ENCODE results near the gene NANOS2. TPM values are rescaled to one million over a fixed set of nuclear protein-coding genes. Genes with fewer than 3 reads are reported as not detected.

NANOS2 gene
- total and polyA plus RNA-seq, 2 of the 13 experiments (the other 11 are each of a cell fraction or from before 2014, with no cell fraction given) = not detected

DNA sequence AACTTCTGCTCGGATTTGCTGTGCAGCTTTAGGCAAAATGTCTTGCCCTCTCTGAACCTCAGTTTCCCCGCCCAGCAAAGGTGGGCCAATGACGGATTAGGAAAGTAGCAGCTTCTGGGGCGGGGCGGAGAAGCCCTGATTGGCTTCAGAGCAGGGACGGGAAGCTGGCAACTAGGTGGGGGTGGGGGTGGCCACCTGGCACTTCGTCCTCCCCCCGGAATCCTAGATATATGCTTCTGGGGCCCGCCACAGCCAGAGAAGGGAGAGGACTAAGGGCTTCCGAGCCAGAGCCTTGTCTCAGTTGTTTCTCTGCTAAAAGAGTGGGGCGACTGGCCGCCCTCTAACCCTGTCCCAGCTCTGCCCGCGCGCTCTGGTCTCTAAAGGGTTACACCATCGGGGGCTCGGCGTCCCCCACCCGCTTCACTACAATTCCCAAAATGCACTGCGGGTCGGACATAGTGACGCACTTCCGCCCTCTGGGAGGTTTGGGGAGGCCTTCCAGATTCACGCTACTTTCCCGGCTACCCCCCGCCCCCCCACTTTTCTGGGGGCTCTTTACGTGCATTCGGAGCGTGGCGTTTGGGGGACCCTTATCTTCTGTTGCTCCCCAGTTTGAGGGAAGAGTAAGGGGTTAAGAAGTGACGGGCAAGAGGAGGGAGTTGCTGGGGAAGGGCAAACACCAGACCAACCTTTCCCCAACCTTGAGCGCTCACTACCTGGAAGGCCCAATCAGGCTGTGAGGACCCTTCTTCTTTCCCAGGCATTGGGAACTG is 28.0 kb downstream of the NANOS2 start (continued):
- TF ChIP-seq ZNF256 (CRISPR knock-in tag; conservative IDR thresholded peaks at IDR 0.05) = no peak
- TF ChIP-seq AGO1 (IDR thresholded peaks at IDR 0.05; ENCODE audit: low read depth, low read length, poor library complexity, severe bottlenecking) = peak; percentile 95
- TF ChIP-seq, protein P1, sequence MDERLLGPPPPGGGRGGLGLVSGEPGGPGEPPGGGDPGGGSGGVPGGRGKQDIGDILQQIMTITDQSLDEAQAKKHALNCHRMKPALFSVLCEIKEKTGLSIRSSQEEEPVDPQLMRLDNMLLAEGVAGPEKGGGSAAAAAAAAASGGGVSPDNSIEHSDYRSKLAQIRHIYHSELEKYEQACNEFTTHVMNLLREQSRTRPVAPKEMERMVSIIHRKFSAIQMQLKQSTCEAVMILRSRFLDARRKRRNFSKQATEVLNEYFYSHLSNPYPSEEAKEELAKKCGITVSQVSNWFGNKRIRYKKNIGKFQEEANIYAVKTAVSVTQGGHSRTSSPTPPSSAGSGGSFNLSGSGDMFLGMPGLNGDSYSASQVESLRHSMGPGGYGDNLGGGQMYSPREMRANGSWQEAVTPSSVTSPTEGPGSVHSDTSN (CRISPR knock-in tag; IDR thresholded peaks at IDR 0.05) = no peak
- peak; percentile 86; the same call in 1 of the 2 replicates for TF ChIP-seq MEIS2 (CRISPR knock-in tag; IDR thresholded peaks at IDR 0.05)
- peak; percentile 85 for TF ChIP-seq ZBTB21 (CRISPR knock-in tag; IDR thresholded peaks at IDR 0.05)
- TF ChIP-seq, protein P2, sequence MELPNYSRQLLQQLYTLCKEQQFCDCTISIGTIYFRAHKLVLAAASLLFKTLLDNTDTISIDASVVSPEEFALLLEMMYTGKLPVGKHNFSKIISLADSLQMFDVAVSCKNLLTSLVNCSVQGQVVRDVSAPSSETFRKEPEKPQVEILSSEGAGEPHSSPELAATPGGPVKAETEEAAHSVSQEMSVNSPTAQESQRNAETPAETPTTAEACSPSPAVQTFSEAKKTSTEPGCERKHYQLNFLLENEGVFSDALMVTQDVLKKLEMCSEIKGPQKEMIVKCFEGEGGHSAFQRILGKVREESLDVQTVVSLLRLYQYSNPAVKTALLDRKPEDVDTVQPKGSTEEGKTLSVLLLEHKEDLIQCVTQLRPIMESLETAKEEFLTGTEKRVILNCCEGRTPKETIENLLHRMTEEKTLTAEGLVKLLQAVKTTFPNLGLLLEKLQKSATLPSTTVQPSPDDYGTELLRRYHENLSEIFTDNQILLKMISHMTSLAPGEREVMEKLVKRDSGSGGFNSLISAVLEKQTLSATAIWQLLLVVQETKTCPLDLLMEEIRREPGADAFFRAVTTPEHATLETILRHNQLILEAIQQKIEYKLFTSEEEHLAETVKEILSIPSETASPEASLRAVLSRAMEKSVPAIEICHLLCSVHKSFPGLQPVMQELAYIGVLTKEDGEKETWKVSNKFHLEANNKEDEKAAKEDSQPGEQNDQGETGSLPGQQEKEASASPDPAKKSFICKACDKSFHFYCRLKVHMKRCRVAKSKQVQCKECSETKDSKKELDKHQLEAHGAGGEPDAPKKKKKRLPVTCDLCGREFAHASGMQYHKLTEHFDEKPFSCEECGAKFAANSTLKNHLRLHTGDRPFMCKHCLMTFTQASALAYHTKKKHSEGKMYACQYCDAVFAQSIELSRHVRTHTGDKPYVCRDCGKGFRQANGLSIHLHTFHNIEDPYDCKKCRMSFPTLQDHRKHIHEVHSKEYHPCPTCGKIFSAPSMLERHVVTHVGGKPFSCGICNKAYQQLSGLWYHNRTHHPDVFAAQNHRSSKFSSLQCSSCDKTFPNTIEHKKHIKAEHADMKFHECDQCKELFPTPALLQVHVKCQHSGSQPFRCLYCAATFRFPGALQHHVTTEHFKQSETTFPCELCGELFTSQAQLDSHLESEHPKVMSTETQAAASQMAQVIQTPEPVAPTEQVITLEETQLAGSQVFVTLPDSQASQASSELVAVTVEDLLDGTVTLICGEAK (IDR thresholded peaks at IDR 0.05) = no peak
- TF ChIP-seq, protein P2 (CRISPR knock-in tag; IDR thresholded peaks at IDR 0.05) = peak; percentile 31; the same call in 1 of the 2 replicates
- no peak; the same call in 1 of the 2 replicates for TF ChIP-seq NR2F2 (IDR thresholded peaks at IDR 0.05; ENCODE audit: borderline replicate concordance, low read depth)
- peak; percentile 37; the same call in 1 of the 2 replicates for TF ChIP-seq FOXA3 (CRISPR knock-in tag; IDR thresholded peaks at IDR 0.05)
- TF ChIP-seq, protein P3, sequence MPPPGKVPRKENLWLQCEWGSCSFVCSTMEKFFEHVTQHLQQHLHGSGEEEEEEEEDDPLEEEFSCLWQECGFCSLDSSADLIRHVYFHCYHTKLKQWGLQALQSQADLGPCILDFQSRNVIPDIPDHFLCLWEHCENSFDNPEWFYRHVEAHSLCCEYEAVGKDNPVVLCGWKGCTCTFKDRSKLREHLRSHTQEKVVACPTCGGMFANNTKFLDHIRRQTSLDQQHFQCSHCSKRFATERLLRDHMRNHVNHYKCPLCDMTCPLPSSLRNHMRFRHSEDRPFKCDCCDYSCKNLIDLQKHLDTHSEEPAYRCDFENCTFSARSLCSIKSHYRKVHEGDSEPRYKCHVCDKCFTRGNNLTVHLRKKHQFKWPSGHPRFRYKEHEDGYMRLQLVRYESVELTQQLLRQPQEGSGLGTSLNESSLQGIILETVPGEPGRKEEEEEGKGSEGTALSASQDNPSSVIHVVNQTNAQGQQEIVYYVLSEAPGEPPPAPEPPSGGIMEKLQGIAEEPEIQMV (CRISPR knock-in tag; IDR thresholded peaks at IDR 0.05; ENCODE audit: low read depth) = 0 out of 2 replicates have a peak, but pooled peaks have one; percentile 57
- TF ChIP-seq ZNF383 (CRISPR knock-in tag; IDR thresholded peaks at IDR 0.05; ENCODE audit: borderline replicate concordance) = no peak
- no peak for TF ChIP-seq MEIS1 (CRISPR knock-in tag; IDR thresholded peaks at IDR 0.05; ENCODE audit: borderline replicate concordance)
- TF ChIP-seq ZMYM4 (CRISPR knock-in tag; IDR thresholded peaks at IDR 0.05) = peak; percentile 54; the same call in 1 of the 2 replicates
- no peak for TF ChIP-seq MZF1 (CRISPR knock-in tag; IDR thresholded peaks at IDR 0.05; ENCODE audit: borderline replicate concordance)
- TF ChIP-seq TARDBP (CRISPR knock-in tag; IDR thresholded peaks at IDR 0.05) = peak; percentile 30; the same call in 1 of the 2 replicates

All from HepG2 (cell line).